Panc1 (cell line): ENCODE data around the gene AP4M1. TPM values are rescaled to one million over a fixed set of nuclear protein-coding genes. Genes with fewer than 3 reads are reported as not detected.

ENCODE experiments used
- ATAC-seq: fragments of 200-7000 bp; cut with Tn5 transposase; 2 replicates; pipeline ENCODE4 v1.9.1; 2020; ENCODE audit warnings: mild to moderate bottlenecking, moderate library complexity
- BruUV-seq: library from RNA; stranded (reverse); fragments of 400-500 nt; replicated peaks from 2 replicates; lab custom pipeline; 2021; lab: Mats Ljungman, UMichigan
- CTCF ChIA-PET: fragments of 300-600 bp; sonication (Branson Sonifier 250); formaldehyde crosslinking; loops from one replicate; lab custom pipeline; 2022; ENCODE audit warnings: antibody characterized with exemption; lab: Charles Lee
- POLR2A ChIA-PET: fragments of 300-600 bp; sonication (Branson Sonifier 250); formaldehyde crosslinking; loops from one replicate; lab custom pipeline; 2022; ENCODE audit warnings: antibody characterized with exemption; lab: Charles Lee
- DNase-seq: peaks from one replicate; pipeline ENCODE4 v3.0.0-alpha.2; 2010; ENCODE audit warnings: low read depth, low spot score
- H3K27ac ChIP-seq: 2 replicates; pipeline ENCODE4 v1.5.1; 2011; ENCODE audit warnings: mild to moderate bottlenecking, low read length, inconsistent platforms
- H3K27me3 ChIP-seq: fragments of 200-500 bp; sonication (Bioruptor generic); 2 replicates; pipeline ENCODE4 v1.6.0; 2014; ENCODE audit warnings: low read length, inconsistent platforms; ENCODE audit not compliant: control insufficient read depth, insufficient read depth
- H3K36me3 ChIP-seq: fragments of 200-500 bp; sonication (Bioruptor generic); 2 replicates; pipeline ENCODE4 v1.5.1; 2014; ENCODE audit warnings: inconsistent platforms, mild to moderate bottlenecking, low read length, moderate library complexity; ENCODE audit not compliant: control insufficient read depth, insufficient read depth
- H3K4me1 ChIP-seq: 2 replicates; pipeline ENCODE4 v1.5.1; 2011; ENCODE audit warnings: inconsistent platforms, mild to moderate bottlenecking, low read length, moderate library complexity; ENCODE audit not compliant: control insufficient read depth, insufficient read depth
- H3K4me3 ChIP-seq, 2 experiments: 2 replicates each; pipeline ENCODE4 v1.5.1; 2011 to 2012; ENCODE audit warnings: low read depth in 2 of 2, low read length in 2 of 2, mild to moderate bottlenecking in 2 of 2, inconsistent platforms in 1 of 2, moderate library complexity in 1 of 2
- H3K9me3 ChIP-seq: fragments of 200-500 bp; sonication (Bioruptor generic); 2 replicates; pipeline ENCODE4 v1.5.1; 2014; ENCODE audit warnings: low read depth, mild to moderate bottlenecking, inconsistent platforms, low read length, moderate library complexity; ENCODE audit not compliant: control insufficient read depth, insufficient read depth
- CTCF ChIP-seq: fragments of 450-650 bp; IDR thresholded peaks from 2 replicates; pipeline ENCODE4 v1.5.1; 2017; ENCODE audit warnings: mild to moderate bottlenecking
- POLR2AphosphoS5 ChIP-seq: IDR thresholded peaks from 2 replicates; pipeline ENCODE4 v1.6.1; 2012; ENCODE audit warnings: mild to moderate bottlenecking, low read depth, low read length, moderate library complexity
- SIN3A ChIP-seq: IDR thresholded peaks from 2 replicates; pipeline ENCODE4 v1.6.1; 2012; ENCODE audit warnings: low read depth, mild to moderate bottlenecking, low read length, moderate library complexity, borderline replicate concordance; ENCODE audit not compliant: insufficient read depth
- TCF7L2 ChIP-seq: IDR thresholded peaks from 2 replicates; pipeline ENCODE4 v1.6.1; 2011; ENCODE audit warnings: mild to moderate bottlenecking, low read depth, low read length, inconsistent platforms
- in situ Hi-C: cut with HindIII; loops from 2 replicates; pipeline ENCODE4 v1.10.0; 2016; ENCODE audit warnings: low sequenced_read_pairs, low pct_unique_long_range_greater_than_20kb
- intact Hi-C: fragments of 100-400 bp; cut with micrococcal nuclease; formaldehyde crosslinking; loops from one replicate; pipeline ENCODE4 v1.10.0; 2022; ENCODE audit not compliant: unreplicated experiment
- total RNA-seq: library from RNA; stranded (reverse); gene quantifications from one replicate; pipeline ENCODE4 v1.2.1, GENCODE V29; 2021; ENCODE audit not compliant: unreplicated experiment
- TF ChIP-seq, protein P1 (sequence below), 2 experiments: IDR thresholded peaks; 2 replicates each; pipeline ENCODE4 v1.6.1; 2011 to 2012; ENCODE audit warnings: low read depth in 2 of 2, control low read depth in 1 of 2, low read length in 1 of 2, mild to moderate bottlenecking in 1 of 2, moderate library complexity in 1 of 2; ENCODE audit not compliant: insufficient read depth in 1 of 2

AP4M1 gene
- total RNA-seq, 1 experiment from 2014 or later: 42.6 TPM

DNA sequence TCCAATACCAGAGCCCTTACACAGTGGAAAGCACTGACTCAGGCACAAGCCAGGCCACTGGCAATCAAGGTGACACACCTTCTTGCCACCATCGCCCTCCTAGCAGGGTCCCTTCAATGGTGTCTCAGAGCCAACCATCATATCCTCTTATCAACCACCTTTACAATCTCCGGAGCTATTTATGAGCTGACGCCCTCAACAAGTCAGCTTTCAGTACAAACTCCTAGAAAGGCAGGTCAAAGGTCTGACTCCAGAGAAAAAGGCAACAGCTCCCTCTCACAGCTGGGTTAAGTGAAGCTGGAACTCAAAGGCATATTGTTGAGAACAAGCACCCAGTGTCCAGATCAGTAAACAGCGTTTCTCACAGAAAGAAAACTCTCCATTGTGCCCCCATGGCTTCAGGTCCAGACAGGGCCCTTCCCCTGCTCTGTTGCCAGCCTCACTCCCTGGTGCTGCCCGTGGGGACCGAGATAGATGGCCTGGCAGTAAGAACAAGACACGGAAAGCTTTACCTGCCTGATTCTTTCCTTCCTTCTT is 22.4 kb upstream of the AP4M1 start:
- DNase-seq: no peak
- CTCF ChIA-PET: no interaction called here
- no TSS peak for BruUV-seq

DNA sequence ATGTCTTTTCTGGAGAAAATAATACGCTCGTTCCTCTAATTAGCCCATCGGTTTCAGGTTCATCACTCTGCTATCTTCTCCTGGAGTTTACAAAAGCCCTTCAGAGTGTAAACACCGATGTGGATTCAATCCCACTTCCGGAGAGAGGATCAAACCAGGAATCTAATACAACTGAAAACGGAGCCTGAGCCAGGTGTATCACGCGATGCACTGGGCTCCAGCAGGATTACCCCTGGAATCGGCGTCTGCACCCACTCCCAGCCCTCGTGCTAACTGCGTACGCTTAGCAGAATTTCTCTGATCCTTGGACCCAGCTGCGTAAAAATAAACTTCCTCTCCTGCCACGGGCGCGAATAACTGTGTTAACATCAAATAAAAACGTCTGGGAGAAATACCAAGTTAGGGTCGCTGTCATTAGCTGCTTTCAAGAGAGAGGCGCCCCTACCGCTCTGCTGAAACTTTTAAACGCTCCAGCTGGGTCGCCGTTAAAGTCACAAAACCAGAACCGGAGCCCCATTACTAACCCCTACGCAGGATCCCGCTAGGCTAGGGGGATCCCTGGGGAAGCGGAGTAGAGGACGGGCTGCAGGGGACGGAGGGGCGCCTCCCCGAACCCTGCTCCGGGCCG is 20.4 kb upstream of the AP4M1 start:
- TSS peak; percentile 83 for BruUV-seq
- H3K9me3 ChIP-seq: peaks cover 10% of the 10 kb centered on the region; the same call in 1 of the 2 replicates
- CTCF ChIA-PET: no interaction called here
- intact Hi-C loops: loop anchor here (10.0 kb wide), 1 partner anchor 86 kb away; no protein-coding TSS in a partner anchor
- POLR2A ChIA-PET: interaction anchor here (0.7 kb wide), 1 partner anchor 11 kb away, joined by 5 read pairs; no protein-coding TSS in a partner anchor
- peaks cover 9% of the 10 kb centered on the region for H3K4me1 ChIP-seq
- H3K27ac ChIP-seq: peak overlapping the region; percentile 91
- H3K4me3 ChIP-seq: peak overlapping the region; percentile 76 to 99
- ATAC-seq (peak; percentile 6), DNase-seq (no peak)
- TF ChIP-seq SIN3A: no peak
- TF ChIP-seq, protein P1, sequence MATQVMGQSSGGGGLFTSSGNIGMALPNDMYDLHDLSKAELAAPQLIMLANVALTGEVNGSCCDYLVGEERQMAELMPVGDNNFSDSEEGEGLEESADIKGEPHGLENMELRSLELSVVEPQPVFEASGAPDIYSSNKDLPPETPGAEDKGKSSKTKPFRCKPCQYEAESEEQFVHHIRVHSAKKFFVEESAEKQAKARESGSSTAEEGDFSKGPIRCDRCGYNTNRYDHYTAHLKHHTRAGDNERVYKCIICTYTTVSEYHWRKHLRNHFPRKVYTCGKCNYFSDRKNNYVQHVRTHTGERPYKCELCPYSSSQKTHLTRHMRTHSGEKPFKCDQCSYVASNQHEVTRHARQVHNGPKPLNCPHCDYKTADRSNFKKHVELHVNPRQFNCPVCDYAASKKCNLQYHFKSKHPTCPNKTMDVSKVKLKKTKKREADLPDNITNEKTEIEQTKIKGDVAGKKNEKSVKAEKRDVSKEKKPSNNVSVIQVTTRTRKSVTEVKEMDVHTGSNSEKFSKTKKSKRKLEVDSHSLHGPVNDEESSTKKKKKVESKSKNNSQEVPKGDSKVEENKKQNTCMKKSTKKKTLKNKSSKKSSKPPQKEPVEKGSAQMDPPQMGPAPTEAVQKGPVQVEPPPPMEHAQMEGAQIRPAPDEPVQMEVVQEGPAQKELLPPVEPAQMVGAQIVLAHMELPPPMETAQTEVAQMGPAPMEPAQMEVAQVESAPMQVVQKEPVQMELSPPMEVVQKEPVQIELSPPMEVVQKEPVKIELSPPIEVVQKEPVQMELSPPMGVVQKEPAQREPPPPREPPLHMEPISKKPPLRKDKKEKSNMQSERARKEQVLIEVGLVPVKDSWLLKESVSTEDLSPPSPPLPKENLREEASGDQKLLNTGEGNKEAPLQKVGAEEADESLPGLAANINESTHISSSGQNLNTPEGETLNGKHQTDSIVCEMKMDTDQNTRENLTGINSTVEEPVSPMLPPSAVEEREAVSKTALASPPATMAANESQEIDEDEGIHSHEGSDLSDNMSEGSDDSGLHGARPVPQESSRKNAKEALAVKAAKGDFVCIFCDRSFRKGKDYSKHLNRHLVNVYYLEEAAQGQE (IDR thresholded peaks at IDR 0.05; ENCODE audit: insufficient read depth in 1 of 2, low read depth in 2 of 2, low read length in 1 of 2): no peak
- TF ChIP-seq CTCF: no peak
- TF ChIP-seq TCF7L2: no peak
- TF ChIP-seq POLR2AphosphoS5: no peak
- no peaks in the 10 kb centered on the region for H3K27me3 ChIP-seq
- in situ Hi-C loops: no loop called here
- peaks cover 12% of the 10 kb centered on the region for H3K36me3 ChIP-seq

More for the DNA sequence above, 22.4 kb upstream of the AP4M1 start:
- Histone ChIP-seq H3K4me1 (peaks cover 6% of the 10 kb centered on the region), H3K27ac (peak overlapping the region; percentile 25; the same call in 1 of the 2 replicates), H3K27me3 (no peaks in the 10 kb centered on the region), H3K4me3 (no peak overlapping the region), H3K9me3 (peaks cover 24% of the 10 kb centered on the region; the same call in 1 of the 2 replicates), H3K36me3 (peaks cover 12% of the 10 kb centered on the region)
- in situ Hi-C loops: no loop called here
- intact Hi-C loops: no loop called here
- TF ChIP-seq SIN3A (no peak), CTCF (no peak), POLR2AphosphoS5 (no peak), TCF7L2 (no peak)
- TF ChIP-seq, protein P1 (IDR thresholded peaks at IDR 0.05; ENCODE audit: insufficient read depth in 1 of 2, low read depth in 2 of 2, low read length in 1 of 2): no peak
- POLR2A ChIA-PET: no interaction called here
- ATAC-seq: no peak
